Measurements from ENCODE around the gene SLC23A3. TPM values are rescaled to one million over a fixed set of nuclear protein-coding genes. Genes with fewer than 3 reads are reported as not detected.

Gene SLC23A3
- total RNA-seq, 1 donor from 2014 or later = 1.1 TPM

DNA sequence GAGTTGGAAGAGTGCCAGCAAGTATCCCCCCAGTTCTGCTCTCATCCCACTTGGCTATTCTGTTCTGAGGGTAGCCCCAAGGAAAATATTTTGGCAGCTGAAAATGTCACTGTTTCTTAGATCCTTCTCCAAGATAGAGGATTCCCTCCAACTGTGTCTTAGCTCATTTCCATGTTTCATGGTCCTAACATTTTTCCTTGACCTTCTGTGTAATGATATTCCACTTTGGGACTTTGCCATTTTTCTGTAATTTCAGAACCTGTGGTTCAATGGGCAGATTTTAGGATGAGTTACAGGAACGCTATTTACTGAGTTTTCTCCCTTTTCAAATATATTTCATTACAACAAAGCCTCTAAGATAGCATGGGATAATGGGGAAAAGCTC is 44.0 kb downstream of the SLC23A3 start:
- Mint-ChIP-seq H3K36me3 (ENCODE audit: unreplicated experiment) (no peaks in the 10 kb centered on the region), H3K27me3 (ENCODE audit: unreplicated experiment) (no peaks in the 10 kb centered on the region), H3K4me1 (ENCODE audit: low read depth, unreplicated experiment) (peaks cover 15% of the 10 kb centered on the region), H3K9me3 (ENCODE audit: unreplicated experiment) (peaks cover 2% of the 10 kb centered on the region), H3K4me3 (ENCODE audit: unreplicated experiment) (no peak overlapping the region), H3K27ac (ENCODE audit: unreplicated experiment) (no peak overlapping the region)
- no peak for TF ChIP-seq CTCF (IDR thresholded peaks at IDR 0.05; ENCODE audit: partially characterized antibody, unreplicated experiment)
- DNase-seq = no peak

- Mint-ChIP-seq H3K36me3 (ENCODE audit: unreplicated experiment) (no peaks in the 10 kb centered on the region), H3K4me1 (ENCODE audit: low read depth, unreplicated experiment) (peaks cover 15% of the 10 kb centered on the region), H3K4me3 (ENCODE audit: unreplicated experiment) (no peak overlapping the region), H3K9me3 (ENCODE audit: unreplicated experiment) (peaks cover 2% of the 10 kb centered on the region), H3K27me3 (ENCODE audit: unreplicated experiment) (no peaks in the 10 kb centered on the region), H3K27ac (ENCODE audit: unreplicated experiment) (no peak overlapping the region)
- no peak for TF ChIP-seq CTCF (IDR thresholded peaks at IDR 0.05; ENCODE audit: partially characterized antibody, unreplicated experiment)
- DNase-seq = no peak
These were observed 44.5 kb downstream of the SLC23A3 start for GRCh38 chr2:219125225-219125885.

GRCh38 chr2:219124381-219125110 is 45.3 kb downstream of the SLC23A3 start:
- no peak for DNase-seq
- Mint-ChIP-seq H3K27ac (ENCODE audit: unreplicated experiment) (no peak overlapping the region), H3K9me3 (ENCODE audit: unreplicated experiment) (peaks cover 2% of the 10 kb centered on the region), H3K36me3 (ENCODE audit: unreplicated experiment) (no peaks in the 10 kb centered on the region), H3K4me1 (ENCODE audit: low read depth, unreplicated experiment) (peaks cover 15% of the 10 kb centered on the region), H3K27me3 (ENCODE audit: unreplicated experiment) (no peaks in the 10 kb centered on the region), H3K4me3 (ENCODE audit: unreplicated experiment) (no peak overlapping the region)
- TF ChIP-seq CTCF (IDR thresholded peaks at IDR 0.05; ENCODE audit: partially characterized antibody, unreplicated experiment) = no peak

DNA sequence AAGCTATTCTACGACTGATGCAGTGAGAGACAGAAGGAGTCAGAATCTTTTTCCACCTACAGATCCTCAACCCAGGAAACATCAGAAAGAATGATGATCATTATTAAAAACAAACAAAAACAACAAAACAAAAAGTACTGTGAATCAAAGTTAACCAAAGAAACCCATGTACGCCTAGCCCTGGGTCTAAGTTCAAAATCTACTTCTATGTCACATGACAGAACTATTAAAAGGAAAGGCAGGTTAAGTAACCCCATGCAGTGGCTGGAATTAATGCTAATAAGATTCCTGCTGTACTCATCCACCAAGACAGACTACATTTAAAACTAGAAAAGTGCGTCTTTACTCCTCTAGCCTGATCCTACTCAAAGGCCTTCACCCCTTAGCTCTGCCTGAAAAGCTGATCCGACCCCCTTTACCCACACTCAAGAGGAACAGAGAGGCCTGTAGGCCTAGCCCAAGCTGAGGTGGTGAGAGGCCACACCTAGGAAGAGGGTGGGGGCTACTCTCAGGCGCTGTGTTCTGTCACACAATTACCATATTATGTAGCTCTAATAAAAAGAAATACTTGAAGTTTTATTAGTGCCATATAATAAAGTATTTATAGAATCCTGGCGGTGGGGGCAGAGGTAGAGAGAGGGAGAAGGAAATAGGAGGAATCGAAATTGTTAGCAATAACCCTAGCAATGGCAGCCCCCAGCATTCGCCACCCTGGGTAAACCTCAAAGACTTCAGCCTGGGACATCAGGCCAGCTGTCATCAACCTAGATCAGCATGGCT is 46.3 kb downstream of the SLC23A3 start:
- no peak overlapping the region for H3K4me3 Mint-ChIP-seq (ENCODE audit: unreplicated experiment)
- no peak overlapping the region for H3K27ac Mint-ChIP-seq (ENCODE audit: unreplicated experiment)
- H3K27me3 Mint-ChIP-seq (ENCODE audit: unreplicated experiment) = no peaks in the 10 kb centered on the region
- peaks cover 25% of the 10 kb centered on the region for H3K4me1 Mint-ChIP-seq (ENCODE audit: low read depth, unreplicated experiment)
- no peaks in the 10 kb centered on the region for H3K36me3 Mint-ChIP-seq (ENCODE audit: unreplicated experiment)
- H3K9me3 Mint-ChIP-seq (ENCODE audit: unreplicated experiment) = peaks cover 2% of the 10 kb centered on the region
- TF ChIP-seq CTCF (IDR thresholded peaks at IDR 0.05; ENCODE audit: partially characterized antibody, unreplicated experiment) = no peak
- DNase-seq = no peak
